Hematopoietic multipotent progenitor cell treated with erythropoietin and hydrocortisone succinate and interleukin-3 and kit ligand, for 15 days (in vitro differentiated cells): ENCODE results near the gene HMCN2.
"Not testable (repeated sequence)": the region's sequence is repeated elsewhere in the genome, so short reads cannot be mapped to it uniquely, and the experiment has no call there.

Source experiments
- DNase-seq: peaks from one replicate; pipeline ENCODE4 v3.0.0-alpha.2; 2015; ENCODE audit warnings: low spot score

The HMCN2 gene

DNA sequence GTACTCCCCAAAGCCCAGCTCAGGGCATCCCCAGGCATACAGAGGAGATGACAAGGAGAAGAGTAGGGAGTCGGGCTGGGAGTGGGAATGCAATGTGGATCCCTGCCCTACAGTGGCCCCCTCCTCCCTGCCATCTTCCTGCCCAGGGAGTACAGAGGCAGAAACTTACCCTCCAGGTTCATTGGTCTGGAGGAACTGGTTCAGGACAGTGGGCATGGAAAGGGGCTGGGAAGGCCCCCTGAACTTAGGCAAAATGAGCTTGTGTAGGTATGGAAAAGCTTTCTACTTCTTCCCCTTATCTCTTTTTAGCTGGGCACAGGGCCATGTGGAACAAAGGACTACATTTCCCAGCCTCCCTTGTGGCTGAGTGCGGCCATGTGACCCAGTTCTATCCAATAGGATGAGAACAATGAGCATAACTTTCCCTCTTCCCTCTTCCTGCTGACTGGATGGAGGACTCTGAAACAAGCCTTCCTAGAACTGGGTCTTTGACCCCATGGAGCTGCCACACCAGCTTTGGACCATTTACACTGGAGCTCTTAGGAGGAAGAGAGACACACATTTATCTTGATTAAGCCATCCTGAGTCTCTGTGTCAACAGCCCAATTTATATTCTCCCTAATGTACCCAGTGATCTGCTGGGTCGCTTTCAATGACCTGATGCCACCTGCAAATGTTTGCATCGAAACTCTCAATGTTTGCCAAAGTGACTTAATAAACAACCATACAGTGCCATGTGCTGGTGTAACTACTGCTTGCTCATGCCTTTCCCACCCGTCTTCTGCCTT, 25.0 kb upstream of the HMCN2 start:
- peak; percentile 83 for DNase-seq

DNA sequence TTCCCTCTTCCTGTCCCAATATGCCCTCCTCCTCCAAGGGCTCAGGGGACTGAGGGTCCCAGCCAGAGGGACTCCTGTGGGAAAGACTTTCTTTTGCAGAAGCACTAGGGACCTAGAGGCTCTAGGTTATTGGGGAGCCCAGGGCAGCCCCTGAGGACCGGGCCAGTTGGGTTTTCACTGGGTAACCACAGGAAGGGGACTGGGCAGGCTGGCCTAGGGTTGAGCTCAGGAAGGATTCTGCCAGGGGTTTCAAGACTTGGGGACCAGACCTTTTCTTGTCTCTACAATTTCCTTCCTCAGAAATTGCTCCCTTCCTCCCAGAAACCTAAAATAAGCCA, 24.4 kb upstream of the HMCN2 start:
- DNase-seq = no peak

DNA sequence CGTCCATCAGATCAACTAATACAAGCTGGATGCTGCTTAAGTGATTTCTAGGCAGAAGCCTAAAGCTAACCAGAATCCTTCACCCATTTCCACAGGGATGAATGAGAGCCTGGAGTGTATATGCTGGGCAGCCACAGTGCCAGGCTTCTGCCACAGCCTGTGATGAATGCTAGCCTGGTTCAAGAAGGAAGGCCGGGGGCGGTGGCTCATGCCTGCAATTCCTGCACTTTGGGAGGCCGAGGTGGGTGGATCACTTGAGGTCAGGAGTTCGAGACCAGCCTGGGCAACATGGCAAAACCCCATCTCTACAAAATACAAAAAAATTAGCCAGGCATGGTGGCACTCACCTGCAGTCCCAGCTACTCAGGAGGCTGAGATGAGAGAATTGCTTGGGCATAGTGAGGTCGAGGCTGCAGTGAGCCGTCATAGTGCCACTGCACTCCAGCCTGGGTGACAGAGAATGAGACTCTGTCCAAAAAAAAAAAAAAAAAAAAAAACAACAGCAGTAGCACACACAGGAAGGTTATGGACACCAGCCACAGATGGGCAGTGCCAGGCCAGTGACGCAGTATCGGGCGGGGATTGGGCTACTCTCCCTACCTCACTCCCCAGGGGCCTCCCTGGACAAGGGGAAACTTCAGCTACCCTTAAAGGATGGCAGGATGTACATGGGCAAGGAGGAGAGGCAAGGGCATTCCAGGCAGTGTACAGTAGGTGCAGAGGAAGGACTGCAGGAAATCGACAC, 23.1 kb upstream of the HMCN2 start:
- no peak for DNase-seq

DNA sequence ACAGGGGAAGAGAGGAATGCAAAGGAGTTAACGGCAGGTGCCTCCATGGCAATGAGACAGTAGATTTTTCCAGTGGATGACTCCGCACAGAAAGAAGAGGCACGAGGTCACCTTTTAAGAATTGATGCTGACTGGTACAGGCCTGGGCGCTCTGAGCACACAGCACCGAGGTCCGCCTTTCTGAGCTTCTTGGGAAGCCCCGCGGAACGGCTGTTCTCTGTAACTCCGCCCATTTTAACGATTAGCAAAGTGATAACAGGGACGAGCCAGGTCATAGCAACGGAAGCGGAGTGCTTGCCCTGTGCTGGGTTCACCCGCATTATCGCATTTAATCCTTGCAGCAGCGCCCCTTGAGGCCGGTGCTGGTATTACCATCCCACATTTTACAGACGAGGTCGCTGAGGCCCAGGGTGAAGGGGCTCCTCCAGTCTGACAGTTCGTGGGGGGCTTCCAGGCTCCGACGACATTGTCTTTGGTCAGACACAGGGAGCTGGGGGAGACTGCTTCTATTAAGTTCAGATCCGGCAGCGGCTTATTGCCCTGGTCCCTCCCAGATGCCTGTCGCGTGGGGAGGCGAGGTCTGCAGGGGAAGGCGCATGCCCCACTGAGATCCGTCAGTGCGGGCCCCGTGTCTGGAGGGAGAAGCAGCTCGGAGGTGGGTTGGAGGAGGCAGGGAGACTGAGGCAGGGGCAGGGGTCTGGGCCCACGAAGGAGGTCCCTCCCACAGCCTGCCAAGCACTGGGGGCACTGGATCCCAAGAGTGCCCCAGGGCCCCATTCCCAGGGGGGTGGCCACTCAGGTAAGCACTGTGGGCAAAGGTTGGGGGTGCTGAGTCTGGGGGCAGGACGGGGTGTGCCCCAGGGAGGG, 22.3 kb upstream of the HMCN2 start:
- peak; percentile 86 for DNase-seq

DNA sequence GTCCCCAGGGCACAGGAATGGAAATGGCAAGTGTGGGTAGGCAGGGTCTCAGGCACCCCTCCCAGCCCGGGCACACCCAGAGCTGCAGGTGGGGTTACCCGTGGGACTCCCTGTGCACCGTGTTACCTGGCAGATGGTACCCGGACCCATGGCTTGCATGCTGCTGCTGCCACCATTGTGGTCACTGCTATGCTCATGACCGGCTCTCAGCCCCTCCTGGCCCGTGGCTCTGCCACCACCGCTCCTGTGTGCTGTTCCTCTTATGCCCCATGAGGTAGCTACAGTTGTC, 21.7 kb upstream of the HMCN2 start:
- DNase-seq = no peak

DNA sequence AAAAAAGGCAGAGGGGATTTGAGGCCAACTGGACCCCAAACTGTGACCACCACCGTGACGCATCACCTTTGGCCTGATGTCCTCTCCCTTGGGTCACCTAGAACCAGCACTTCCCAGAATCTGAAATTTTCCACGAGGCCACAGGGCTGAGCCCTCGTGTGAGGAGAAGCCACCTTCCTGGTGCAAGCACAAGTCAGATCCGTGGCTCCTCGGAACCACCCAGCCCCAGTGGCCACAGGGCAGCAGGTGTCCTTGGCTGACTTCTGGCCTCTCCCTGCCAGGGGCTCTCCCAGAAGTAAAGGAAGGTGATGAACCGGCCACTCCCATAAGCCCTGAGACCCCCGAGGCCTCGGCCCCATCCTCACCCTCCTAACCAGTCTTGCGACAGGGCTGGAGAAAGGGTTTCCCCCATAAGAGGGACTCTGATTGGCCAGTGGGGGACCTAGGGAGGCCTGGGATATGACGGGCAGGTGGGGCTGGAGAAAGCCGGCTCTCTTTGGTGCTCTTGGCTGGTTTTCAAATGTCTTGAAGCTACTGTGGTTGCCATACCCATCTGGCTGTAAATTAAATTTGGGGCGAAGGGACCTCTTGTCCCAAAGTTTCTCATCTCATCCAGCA, 20.9 kb upstream of the HMCN2 start:
- no peak for DNase-seq

DNA sequence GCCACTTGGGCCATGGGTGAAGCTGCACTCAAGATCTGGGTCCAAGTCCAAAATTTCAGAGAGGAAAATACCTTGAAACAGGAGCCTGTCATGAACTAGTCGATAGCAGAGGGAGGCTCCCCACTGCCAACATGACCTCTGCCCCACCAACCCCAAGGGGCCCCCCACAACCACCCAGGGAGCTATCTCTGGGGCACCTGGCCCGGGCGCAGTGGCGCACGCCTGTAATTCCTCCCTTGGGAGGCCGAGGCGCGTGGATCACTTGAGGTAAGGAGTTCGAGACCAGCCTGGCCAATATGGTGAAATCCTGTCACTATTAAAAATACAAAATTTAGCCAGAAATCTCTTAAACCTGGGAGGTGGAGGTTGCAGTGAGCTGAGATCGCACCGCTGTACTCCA, 20.1 kb upstream of the HMCN2 start:
- no peak for DNase-seq

DNA sequence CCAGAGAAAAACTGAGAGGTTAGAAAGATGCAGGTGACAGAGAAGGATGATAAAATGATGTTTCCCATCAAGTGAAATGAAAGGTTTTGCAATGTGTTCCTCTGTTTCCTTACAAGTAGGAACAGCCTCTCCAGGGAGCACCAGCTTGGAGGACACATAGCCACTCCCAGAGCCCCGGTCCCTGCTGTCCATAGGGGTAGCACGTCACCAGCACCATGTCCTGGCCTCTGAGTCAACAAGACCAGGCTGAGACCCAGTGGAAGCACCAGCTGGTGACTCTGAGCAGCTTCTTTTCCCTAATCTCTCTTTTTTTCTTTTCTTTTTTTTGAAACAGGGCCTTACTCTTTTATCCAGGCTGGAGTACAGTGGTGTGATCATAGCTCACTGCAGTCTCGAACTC, 19.4 kb upstream of the HMCN2 start:
- no peak for DNase-seq

DNA sequence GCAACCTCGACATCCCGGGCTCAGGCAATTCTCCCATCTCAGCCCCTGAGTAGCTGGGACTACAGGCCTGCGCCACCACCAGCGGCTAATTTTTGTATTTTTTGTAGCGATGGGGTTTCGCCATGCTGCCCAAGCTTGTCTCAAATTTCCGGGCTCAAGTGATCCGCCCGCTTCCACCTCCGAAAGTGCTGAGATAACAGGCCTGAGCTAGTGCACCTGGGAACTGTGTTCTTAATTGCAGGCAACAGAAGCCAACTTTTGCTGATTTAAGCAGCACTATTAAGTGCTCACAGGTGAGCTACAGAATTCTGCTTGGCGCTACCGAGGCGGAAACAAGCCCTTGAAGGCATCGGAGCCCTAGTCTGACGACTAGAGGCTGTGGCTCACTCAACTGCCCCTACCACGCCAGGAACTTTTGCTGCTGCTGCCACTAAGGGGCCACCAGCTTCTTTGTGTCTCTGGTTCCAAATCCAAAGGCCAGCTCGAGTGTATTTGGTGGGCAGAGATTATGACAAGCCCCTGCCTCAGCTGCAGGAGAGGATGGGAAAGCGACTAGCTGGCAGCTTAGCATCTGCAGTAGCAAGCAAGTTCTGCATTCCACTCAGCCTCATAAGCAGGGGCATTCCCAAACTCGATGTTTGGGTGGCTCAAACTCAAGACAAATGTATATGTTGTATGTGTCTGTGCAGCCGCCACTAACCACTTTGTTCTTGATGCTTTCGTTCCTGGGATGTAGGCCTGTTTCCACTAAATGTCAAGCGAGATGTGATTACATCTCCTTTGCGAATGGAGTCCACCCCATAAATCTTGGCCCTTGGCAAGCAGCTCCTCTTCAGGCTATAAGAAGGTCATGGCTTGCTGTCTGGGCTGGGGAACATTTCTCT, 10.6 kb upstream of the HMCN2 start:
- DNase-seq = no peak

DNA sequence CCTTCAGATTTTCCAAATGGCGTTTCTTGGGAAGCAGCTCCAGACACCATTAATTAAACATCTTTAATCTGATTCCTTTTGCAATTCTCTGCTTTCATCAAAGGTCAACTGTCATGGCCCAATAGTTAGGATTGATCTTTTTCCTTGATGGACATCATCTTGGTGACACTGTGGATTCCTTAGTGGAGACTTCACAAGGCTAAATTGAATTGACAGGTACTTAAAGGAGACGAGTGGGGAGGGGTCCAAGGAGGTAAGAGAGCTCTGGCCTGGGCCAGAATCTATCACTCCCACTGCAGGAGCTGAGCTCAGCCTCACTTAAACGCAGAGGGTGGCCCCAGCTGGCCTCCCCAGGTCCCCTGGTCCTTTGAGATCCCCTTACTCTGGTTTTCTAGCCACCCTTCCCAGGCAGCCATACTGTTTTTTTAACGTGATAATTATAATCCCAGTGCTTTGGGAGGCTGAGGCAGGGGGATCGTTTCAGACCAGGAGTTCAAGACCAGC, 9.9 kb upstream of the HMCN2 start:
- DNase-seq = no peak

DNA sequence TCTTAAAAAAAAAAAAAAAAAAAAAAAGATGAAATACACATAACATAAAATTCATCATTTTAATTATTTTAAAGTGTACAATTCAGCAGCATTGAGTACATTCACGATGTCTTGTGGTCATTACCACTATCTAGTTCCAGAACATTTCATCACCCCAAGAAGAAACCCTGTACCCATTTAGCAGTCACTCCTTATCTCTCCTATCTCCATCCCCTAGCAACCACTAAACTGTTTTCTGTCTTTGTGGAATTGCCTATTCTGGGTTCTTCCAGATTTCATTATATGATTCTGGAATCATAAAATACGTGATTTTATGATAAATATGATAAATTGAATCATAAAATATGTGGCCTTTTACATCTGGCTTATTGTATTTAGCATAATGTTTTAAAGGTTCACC, 8.9 kb upstream of the HMCN2 start:
- DNase-seq = no peak

DNA sequence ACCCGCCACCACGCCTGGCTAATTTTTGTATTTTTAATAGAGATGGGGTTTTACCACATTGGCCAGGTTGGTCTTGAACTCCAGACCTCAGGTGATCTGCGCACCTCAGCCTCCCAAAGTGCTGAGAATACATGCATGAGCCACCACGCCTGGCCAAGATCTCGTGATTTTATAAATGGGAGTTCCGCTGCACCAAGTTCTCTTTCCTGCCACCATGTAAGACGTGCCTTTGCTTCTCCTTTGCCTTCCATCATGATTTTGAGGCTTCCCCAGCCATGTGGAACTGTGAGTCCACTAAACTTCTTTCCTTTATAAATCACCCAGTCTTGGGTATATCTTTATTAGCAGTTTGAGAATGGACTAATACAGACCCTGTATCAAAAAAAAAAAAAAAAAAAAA, 7.4 kb upstream of the HMCN2 start:
- not testable (repeated sequence) for DNase-seq

DNA sequence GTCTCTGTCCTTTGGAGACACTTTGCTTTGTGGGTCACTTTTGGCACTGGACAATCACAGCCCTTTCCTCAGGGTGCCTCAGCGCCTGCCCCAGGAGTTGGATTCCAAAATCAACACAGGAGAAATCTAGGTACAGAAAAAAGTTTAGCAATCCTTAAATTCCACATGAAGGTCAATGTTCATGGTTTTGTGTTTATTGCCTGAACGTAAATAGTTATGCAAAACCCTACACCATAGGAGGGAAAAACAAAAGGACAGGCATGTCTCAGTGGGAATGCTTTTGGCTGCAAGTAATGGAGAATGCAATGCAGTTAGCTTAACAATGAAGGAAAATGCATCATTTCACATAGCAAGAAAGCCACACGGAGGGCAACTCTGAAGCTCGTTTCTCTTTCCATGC, 6.5 kb upstream of the HMCN2 start:
- DNase-seq = no peak

DNA sequence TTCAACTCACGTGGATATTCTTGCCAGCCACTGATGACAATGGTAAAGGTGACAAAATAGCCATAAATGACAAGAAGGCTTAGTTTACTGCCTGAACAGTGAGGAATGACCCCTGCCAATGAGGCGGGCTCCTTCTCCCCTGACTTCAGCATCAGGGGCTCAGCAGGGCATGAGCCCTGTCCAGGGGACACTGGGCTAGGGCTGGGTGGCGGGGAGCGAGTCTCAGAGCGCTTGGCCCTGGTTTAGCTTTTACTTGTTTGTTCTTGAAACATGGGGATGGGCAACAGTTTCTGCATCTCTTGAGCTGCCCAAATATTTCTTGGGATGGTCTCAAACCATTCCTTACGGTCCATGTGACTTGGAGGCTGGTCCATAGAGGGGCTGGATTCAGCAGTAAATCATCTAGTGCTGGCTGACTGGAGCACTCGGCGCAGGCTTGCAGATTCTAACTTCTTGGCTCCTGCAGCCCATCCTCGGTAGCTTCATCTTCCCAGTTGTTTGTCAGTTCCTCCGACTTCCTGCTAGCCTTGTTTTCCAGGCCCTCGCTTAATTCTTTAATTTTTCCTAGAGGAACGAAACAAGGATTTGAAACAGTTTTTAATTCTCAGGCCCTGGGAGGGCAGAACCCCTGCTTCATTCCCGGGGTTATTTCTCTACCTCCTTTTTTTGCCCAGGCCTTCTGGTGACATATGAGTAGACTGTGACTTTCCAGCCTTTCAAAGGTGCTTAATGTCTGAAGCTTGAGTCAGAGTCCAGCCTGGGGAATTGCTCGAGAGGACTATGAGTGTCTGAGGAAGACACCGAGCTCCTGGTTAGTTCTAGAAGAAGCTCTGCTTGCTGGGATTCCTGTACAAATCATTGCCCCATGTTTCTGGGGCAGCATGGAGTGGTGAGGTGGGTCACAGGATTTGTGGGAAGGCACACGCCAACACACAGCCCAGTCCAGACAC, 4.5 kb upstream of the HMCN2 start:
- DNase-seq = no peak

DNA sequence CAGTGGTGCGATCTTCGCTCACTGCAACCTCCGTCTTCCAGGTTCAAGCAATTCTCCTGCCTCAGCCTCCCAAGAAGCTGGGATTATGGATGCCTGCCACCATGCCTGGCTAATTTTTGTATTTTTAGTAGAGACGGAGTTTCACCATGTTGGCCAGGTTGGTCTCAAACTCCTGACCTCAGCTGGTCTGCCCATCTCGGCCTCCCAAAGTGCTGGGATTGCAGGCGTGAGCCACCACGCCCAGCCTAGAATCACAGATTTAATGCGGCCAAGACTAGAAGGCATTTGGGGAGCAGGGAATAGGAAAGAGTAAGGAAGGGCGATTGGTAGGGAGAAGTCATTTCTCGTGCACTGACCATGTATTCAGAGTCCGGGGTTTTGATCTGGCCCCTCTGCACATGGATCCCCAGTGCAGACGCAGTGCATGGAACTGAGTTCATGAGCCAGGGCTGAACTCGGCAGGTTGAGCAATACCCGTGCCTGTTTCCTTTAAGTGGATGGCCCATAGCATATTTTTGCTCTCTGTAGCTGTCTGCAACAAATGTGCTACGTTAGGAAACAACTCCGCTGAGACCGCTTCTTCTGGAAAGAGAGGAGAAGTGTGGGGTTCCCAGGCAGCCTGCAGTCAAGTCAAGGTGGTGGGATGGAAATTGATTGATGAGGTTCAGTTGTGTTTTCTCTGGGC, 3.4 kb upstream of the HMCN2 start:
- no peak for DNase-seq

DNA sequence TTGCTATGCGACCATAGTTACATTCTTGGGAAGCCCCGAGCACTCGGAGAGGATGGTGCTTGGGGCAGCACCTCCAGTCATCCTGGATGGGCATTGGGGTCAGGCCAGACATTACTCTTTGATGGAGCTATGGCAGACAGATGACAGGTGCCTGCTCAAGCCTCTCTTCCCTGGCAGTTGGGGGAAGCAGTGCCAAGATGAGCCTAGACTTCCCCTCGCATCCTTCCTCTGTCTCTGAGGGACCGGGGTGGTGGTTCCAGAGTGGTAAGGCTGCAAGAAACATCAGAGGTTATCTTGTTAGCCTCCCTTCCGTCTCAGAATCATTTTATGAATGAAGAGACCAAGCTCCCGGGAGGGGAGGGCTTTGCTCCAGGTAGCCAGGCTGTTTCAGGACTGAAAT, 2.8 kb upstream of the HMCN2 start:
- DNase-seq = no peak

DNA sequence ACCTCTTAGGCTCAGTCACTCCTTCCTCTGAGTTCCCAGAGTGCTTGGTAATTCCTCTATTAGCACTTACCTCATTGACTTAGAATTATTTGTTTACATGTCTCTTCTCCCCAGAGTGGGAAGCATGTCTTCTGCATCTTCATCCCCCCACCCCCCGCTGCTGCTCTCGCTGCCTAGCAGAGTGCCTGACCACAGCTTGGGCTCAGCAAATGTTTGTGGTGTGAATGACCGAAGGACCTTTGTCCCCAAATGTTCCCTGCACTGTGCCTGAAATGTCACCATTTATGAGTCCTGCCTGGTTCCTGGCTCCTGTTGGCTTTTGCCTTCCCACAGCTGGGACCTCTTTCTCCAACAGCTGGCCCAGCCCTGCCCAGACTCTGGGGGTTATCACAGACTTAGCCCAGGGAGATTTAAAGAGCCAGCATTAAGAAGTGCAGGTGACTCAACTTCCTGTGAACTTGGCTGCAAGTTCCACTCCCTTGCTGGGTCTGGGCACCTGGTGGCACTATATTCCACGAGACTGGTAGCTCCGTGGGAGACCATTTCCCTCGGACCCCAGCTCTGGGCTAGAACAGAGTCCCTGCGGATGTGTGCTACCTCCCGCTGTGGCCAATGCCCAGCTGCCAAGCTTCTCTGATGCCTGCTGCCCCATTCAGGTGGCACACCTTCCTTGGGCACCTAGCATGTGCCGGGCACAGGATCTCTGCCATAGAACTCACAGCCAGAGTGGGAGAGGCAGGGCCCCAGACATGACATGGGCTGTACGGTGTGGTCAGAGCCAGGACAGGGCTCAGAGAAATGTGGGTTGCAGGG, 1.8 kb upstream of the HMCN2 start:
- no peak for DNase-seq

DNA sequence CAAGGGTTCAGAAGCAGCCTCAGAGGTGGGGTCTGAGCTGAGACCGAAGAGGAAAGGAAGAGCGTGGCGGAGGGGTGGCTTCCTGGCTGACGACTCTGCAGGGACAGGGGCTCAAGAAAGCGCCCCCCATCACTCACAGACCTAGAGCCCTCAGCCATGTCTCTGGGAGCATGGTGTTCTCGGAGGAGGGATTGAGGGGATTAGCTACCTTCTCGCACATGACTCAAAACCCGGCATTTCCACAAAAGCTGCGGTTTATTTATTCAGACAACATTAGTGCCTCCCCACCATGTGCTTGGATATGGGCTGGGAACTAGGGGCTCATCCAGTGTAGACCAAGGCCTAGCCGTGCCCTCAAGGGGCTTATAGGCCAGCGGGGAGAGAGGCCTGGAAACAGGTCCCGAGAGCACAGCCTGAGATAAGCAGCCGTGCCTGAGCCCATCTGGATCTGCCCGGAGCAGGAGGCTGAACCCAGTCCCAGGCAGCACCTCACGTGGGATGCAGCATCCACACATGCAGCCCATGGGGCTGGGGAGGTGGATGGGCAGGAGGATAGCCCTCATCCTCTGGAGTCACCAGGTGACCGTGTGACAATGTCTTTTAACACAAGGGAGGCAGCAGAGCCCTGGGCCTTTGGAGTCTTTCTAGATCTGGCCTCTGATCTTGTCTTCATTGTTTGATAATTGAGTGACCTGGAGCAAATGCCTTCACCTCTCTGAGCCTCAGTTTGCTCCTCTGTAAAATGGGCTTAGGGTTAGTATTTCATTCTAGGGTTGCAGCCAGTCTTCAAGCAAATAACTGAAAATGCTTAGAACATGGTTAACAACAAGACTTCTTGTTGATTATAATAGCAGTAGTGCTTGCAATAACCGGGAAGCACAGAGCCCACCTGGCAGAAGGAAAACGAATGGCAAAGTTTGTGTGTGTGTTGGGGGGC, 878 bp upstream of the HMCN2 start:
- DNase-seq = no peak
